ENCODE data around the gene TAPT1.

TAPT1 gene

GRCh38 chr4:16259889-16260246, 33.6 kb upstream of the TAPT1 start:
- Histone ChIP-seq H3K27me3 (ENCODE audit: control insufficient read depth, insufficient read depth, low read length) (no peaks in the 10 kb centered on the region), H3K36me3 (ENCODE audit: control insufficient read depth, insufficient read depth, low read length) (no peaks in the 10 kb centered on the region), H3K4me1 (ENCODE audit: control insufficient read depth, insufficient read depth, low read length) (no peaks in the 10 kb centered on the region), H3K9ac (ENCODE audit: low read length) (no peak overlapping the region), H3K27ac (ENCODE audit: low read depth, low read length) (no peak overlapping the region), H3K4me3 (ENCODE audit: low read length) (no peak overlapping the region)

- Histone ChIP-seq H3K9ac (ENCODE audit: low read length) (no peak overlapping the region), H3K36me3 (ENCODE audit: control insufficient read depth, insufficient read depth, low read length) (no peaks in the 10 kb centered on the region), H3K4me3 (ENCODE audit: low read length) (no peak overlapping the region)
These were observed 33.1 kb upstream of the TAPT1 start for GRCh38 chr4:16259241-16259888.

GRCh38 chr4:16257611-16258010, 31.3 kb upstream of the TAPT1 start:
- H3K9ac ChIP-seq (ENCODE audit: low read length): no peak overlapping the region
- H3K27me3 ChIP-seq (ENCODE audit: control insufficient read depth, insufficient read depth, low read length): no peaks in the 10 kb centered on the region
- no peaks in the 10 kb centered on the region for H3K36me3 ChIP-seq (ENCODE audit: control insufficient read depth, insufficient read depth, low read length)
- H3K4me3 ChIP-seq (ENCODE audit: low read length): no peak overlapping the region
- no peaks in the 10 kb centered on the region for H3K4me1 ChIP-seq (ENCODE audit: control insufficient read depth, insufficient read depth, low read length)
- no peak overlapping the region for H3K27ac ChIP-seq (ENCODE audit: low read depth, low read length)

More at GRCh38 chr4:16259241-16259888, 33.1 kb upstream of the TAPT1 start:
- H3K27me3 ChIP-seq (ENCODE audit: control insufficient read depth, insufficient read depth, low read length): no peaks in the 10 kb centered on the region
- no peak overlapping the region for H3K27ac ChIP-seq (ENCODE audit: low read depth, low read length)
- H3K4me1 ChIP-seq (ENCODE audit: control insufficient read depth, insufficient read depth, low read length): no peaks in the 10 kb centered on the region

DNA sequence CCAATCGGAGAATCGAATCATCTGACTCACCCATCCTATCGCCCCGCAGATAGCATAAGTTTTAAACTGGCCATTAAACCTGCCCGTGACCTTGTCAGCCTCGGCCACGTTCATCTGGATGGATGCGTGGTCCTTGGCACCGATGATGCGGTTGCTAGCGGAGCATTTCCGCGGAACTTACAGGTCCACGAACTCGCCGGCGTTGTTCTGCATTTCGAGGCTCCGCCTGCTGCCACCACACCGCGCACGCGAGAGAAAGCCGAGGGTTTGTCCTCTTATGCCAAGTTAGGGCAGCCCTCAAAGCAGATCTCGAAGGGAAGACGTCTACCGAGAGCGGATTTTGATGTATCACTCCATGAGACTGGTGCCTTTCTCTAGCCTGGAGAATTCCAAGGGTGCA, 30.1 kb upstream of the TAPT1 start:
- Histone ChIP-seq H3K9ac (ENCODE audit: low read length) (no peak overlapping the region), H3K36me3 (ENCODE audit: control insufficient read depth, insufficient read depth, low read length) (no peaks in the 10 kb centered on the region), H3K27me3 (ENCODE audit: control insufficient read depth, insufficient read depth, low read length) (no peaks in the 10 kb centered on the region), H3K4me1 (ENCODE audit: control insufficient read depth, insufficient read depth, low read length) (no peaks in the 10 kb centered on the region), H3K27ac (ENCODE audit: low read depth, low read length) (no peak overlapping the region), H3K4me3 (ENCODE audit: low read length) (no peak overlapping the region)

GRCh38 chr4:16255730-16256129, 29.5 kb upstream of the TAPT1 start:
- H3K27me3 ChIP-seq (ENCODE audit: control insufficient read depth, insufficient read depth, low read length): no peaks in the 10 kb centered on the region
- H3K9ac ChIP-seq (ENCODE audit: low read length): no peak overlapping the region
- no peak overlapping the region for H3K27ac ChIP-seq (ENCODE audit: low read depth, low read length)
- H3K4me1 ChIP-seq (ENCODE audit: control insufficient read depth, insufficient read depth, low read length): no peaks in the 10 kb centered on the region
- no peak overlapping the region for H3K4me3 ChIP-seq (ENCODE audit: low read length)
- H3K36me3 ChIP-seq (ENCODE audit: control insufficient read depth, insufficient read depth, low read length): no peaks in the 10 kb centered on the region

DNA sequence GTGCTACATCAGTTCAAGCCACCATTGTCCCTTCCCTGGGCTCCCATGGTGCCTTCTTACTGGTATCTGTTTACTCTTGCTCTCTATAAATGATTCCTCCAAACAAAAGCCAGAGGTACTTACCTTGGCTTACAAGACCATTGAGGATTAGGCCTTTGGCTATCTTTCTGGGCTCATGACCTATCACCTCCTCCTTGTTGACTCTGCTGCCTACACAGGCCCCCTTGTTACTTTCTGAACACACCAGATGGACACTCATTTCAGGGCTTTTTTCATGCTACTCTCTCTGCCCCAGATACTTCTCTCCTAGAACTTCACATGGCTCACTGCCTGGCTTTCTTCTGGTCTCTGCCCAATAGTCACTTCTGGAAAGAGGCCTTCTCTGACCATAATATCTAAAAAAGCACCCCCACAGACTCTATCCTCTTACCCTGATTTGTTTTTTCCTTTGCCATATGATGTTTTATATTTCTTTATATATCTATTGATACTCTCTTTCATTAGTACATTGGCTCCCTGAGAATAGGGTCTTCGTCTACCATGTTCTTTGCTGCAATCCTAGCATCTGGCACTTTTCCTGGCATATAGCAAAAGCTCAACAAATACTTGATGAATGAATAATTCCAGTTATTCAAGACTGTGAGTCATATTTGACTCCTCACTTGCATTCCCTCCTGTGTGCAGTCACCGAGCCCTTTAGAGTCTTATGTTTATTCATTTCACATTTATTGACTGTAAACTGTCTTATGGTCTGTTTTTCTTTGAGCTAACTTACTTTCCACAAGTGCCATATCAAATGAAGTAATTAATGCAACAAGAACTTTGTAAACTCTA, 27.1 kb upstream of the TAPT1 start:
- Histone ChIP-seq H3K27ac (ENCODE audit: low read depth, low read length) (no peak overlapping the region), H3K4me3 (ENCODE audit: low read length) (no peak overlapping the region), H3K36me3 (ENCODE audit: control insufficient read depth, insufficient read depth, low read length) (no peaks in the 10 kb centered on the region), H3K4me1 (ENCODE audit: control insufficient read depth, insufficient read depth, low read length) (no peaks in the 10 kb centered on the region), H3K9ac (ENCODE audit: low read length) (no peak overlapping the region), H3K27me3 (ENCODE audit: control insufficient read depth, insufficient read depth, low read length) (no peaks in the 10 kb centered on the region)

GRCh38 chr4:16250661-16251365, 24.5 kb upstream of the TAPT1 start:
- H3K4me1 ChIP-seq (ENCODE audit: control insufficient read depth, insufficient read depth, low read length): no peaks in the 10 kb centered on the region
- H3K27me3 ChIP-seq (ENCODE audit: control insufficient read depth, insufficient read depth, low read length): no peaks in the 10 kb centered on the region
- H3K27ac ChIP-seq (ENCODE audit: low read depth, low read length): no peak overlapping the region
- H3K9ac ChIP-seq (ENCODE audit: low read length): no peak overlapping the region
- no peak overlapping the region for H3K4me3 ChIP-seq (ENCODE audit: low read length)
- H3K36me3 ChIP-seq (ENCODE audit: control insufficient read depth, insufficient read depth, low read length): no peaks in the 10 kb centered on the region

DNA sequence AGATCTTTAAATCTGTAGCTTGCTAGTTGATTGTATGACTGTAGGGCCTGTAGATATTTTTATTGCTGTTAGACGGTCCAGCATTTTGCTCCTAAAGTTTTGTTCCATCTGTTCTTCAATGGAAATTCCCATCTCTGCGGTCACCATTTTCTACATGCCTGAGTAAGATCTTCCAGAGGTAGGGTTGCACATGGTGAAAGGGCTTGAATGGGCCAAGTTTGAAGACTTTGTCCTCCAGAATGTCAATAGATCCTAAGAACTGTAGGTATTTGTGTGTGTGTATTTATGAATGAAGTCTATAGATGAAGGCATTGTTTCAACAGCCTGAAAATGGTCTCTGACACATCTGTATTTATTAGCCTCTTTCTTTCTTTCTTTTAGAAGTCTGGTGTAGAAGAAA, 22.3 kb upstream of the TAPT1 start:
- Histone ChIP-seq H3K4me3 (ENCODE audit: low read length) (no peak overlapping the region), H3K27me3 (ENCODE audit: control insufficient read depth, insufficient read depth, low read length) (no peaks in the 10 kb centered on the region), H3K27ac (ENCODE audit: low read depth, low read length) (no peak overlapping the region), H3K9ac (ENCODE audit: low read length) (no peak overlapping the region), H3K4me1 (ENCODE audit: control insufficient read depth, insufficient read depth, low read length) (no peaks in the 10 kb centered on the region), H3K36me3 (ENCODE audit: control insufficient read depth, insufficient read depth, low read length) (no peaks in the 10 kb centered on the region)

DNA sequence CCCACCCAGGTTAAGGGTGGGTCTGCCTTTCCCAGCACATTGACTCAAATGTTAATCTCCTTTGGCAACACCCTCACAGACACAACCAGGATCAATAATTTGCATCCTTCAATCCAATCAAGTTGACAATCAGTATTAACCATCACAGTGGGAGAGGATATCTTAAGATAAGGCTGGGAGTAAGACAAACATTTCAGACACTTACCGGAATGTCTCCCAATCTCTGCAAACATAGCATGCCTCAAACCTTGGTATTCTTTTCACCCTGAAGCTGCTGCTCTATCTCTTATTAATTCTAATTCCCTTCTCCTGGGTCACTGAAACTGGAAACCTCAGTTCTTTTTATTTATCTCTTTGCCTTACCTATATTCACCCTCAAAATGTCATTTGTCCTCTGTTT, 19.0 kb upstream of the TAPT1 start:
- Histone ChIP-seq H3K27ac (ENCODE audit: low read depth, low read length) (no peak overlapping the region), H3K9ac (ENCODE audit: low read length) (no peak overlapping the region), H3K4me1 (ENCODE audit: control insufficient read depth, insufficient read depth, low read length) (no peaks in the 10 kb centered on the region), H3K4me3 (ENCODE audit: low read length) (no peak overlapping the region), H3K27me3 (ENCODE audit: control insufficient read depth, insufficient read depth, low read length) (no peaks in the 10 kb centered on the region), H3K36me3 (ENCODE audit: control insufficient read depth, insufficient read depth, low read length) (no peaks in the 10 kb centered on the region)

DNA sequence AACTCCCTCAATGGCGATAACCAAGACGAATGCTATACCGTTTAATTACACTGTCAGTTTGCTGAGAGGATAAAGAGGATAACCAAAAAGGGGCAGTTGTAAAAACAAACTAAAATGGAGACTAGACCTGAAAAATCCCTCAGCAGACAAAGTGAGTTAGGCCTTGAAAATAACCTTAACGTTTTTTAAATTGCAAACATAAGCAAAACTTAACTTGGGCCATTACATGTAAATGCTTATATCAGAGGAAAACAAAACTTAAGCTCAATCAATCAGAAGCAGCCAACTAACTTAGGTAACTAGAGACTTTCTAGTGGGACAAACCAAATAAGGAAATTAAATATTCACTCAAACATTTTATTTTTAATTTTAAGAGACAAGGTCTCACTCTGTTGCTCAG, 17.0 kb upstream of the TAPT1 start:
- no peaks in the 10 kb centered on the region for H3K4me1 ChIP-seq (ENCODE audit: control insufficient read depth, insufficient read depth, low read length)
- no peaks in the 10 kb centered on the region for H3K27me3 ChIP-seq (ENCODE audit: control insufficient read depth, insufficient read depth, low read length)
- H3K36me3 ChIP-seq (ENCODE audit: control insufficient read depth, insufficient read depth, low read length): no peaks in the 10 kb centered on the region
- H3K9ac ChIP-seq (ENCODE audit: low read length): no peak overlapping the region
- no peak overlapping the region for H3K4me3 ChIP-seq (ENCODE audit: low read length)
- H3K27ac ChIP-seq (ENCODE audit: low read depth, low read length): no peak overlapping the region

- Histone ChIP-seq H3K27me3 (ENCODE audit: control insufficient read depth, insufficient read depth, low read length) (no peaks in the 10 kb centered on the region), H3K4me3 (ENCODE audit: low read length) (no peak overlapping the region), H3K36me3 (ENCODE audit: control insufficient read depth, insufficient read depth, low read length) (no peaks in the 10 kb centered on the region)
These were observed 14.0 kb upstream of the TAPT1 start for GRCh38 chr4:16240300-16240699.

GRCh38 chr4:16239086-16239485, 12.8 kb upstream of the TAPT1 start:
- H3K4me1 ChIP-seq (ENCODE audit: control insufficient read depth, insufficient read depth, low read length): no peaks in the 10 kb centered on the region
- no peak overlapping the region for H3K27ac ChIP-seq (ENCODE audit: low read depth, low read length)
- H3K4me3 ChIP-seq (ENCODE audit: low read length): no peak overlapping the region
- H3K36me3 ChIP-seq (ENCODE audit: control insufficient read depth, insufficient read depth, low read length): no peaks in the 10 kb centered on the region
- no peaks in the 10 kb centered on the region for H3K27me3 ChIP-seq (ENCODE audit: control insufficient read depth, insufficient read depth, low read length)
- no peak overlapping the region for H3K9ac ChIP-seq (ENCODE audit: low read length)

More at GRCh38 chr4:16240300-16240699, 14.0 kb upstream of the TAPT1 start:
- no peaks in the 10 kb centered on the region for H3K4me1 ChIP-seq (ENCODE audit: control insufficient read depth, insufficient read depth, low read length)
- H3K27ac ChIP-seq (ENCODE audit: low read depth, low read length): no peak overlapping the region
- H3K9ac ChIP-seq (ENCODE audit: low read length): no peak overlapping the region

Measured in rectal smooth muscle tissue (tissue), 1 donor.